IPS-20b (cell line): ENCODE data around the gene STON1.

Source experiments
- H3K27ac ChIP-seq: one replicate; pipeline ENCODE4 v1.5.1; 2013; ENCODE audit warnings: low read length
- H3K27me3 ChIP-seq: 2 replicates; pipeline ENCODE4 v1.6.1; 2013; ENCODE audit warnings: mild to moderate bottlenecking, low read length, inconsistent platforms; ENCODE audit not compliant: insufficient read depth
- H3K36me3 ChIP-seq: 2 replicates; pipeline ENCODE4 v1.6.1; 2013; ENCODE audit warnings: low read depth, mild to moderate bottlenecking, inconsistent platforms, low read length, moderate library complexity; ENCODE audit not compliant: insufficient read depth
- H3K4me1 ChIP-seq: 2 replicates; pipeline ENCODE4 v1.6.1; 2013; ENCODE audit warnings: mild to moderate bottlenecking, control low read depth, inconsistent platforms, low read length, moderate library complexity; ENCODE audit not compliant: insufficient read depth
- H3K4me3 ChIP-seq: 2 replicates; pipeline ENCODE4 v1.5.1; 2013; ENCODE audit warnings: mild to moderate bottlenecking, low read length, inconsistent platforms
- H3K9ac ChIP-seq: 2 replicates; pipeline ENCODE4 v1.6.1; 2013; ENCODE audit warnings: low read depth, mild to moderate bottlenecking, inconsistent platforms, low read length, moderate library complexity
- H3K9me3 ChIP-seq: 2 replicates; pipeline ENCODE4 v1.6.1; 2013; ENCODE audit warnings: mild to moderate bottlenecking, low read depth, low read length, inconsistent platforms; ENCODE audit not compliant: insufficient read depth

STON1 gene

GRCh38 chr2:48529676-48530032 lies 300 bp upstream of the STON1 start:
- Histone ChIP-seq H3K36me3 (no peaks in the 10 kb centered on the region), H3K27ac (no peak overlapping the region), H3K9me3 (no peaks in the 10 kb centered on the region), H3K27me3 (no peaks in the 10 kb centered on the region), H3K4me1 (peaks cover 13% of the 10 kb centered on the region; the same call in 1 of the 2 replicates), H3K9ac (no peak overlapping the region), H3K4me3 (peak overlapping the region; percentile 63)

- H3K36me3 ChIP-seq: no peaks in the 10 kb centered on the region
- peaks cover 13% of the 10 kb centered on the region; the same call in 1 of the 2 replicates for H3K4me1 ChIP-seq
- H3K27me3 ChIP-seq: no peaks in the 10 kb centered on the region
- H3K4me3 ChIP-seq: peak overlapping the region; percentile 63
- H3K9me3 ChIP-seq: no peaks in the 10 kb centered on the region
- peak overlapping the region; percentile 55; the same call in 1 of the 2 replicates for H3K9ac ChIP-seq
- H3K27ac ChIP-seq: no peak overlapping the region
These were observed 1.2 kb downstream of the STON1 start for GRCh38 chr2:48531141-48531648.

- H3K27me3 ChIP-seq: no peaks in the 10 kb centered on the region
- no peak overlapping the region for H3K9ac ChIP-seq
- H3K9me3 ChIP-seq: no peaks in the 10 kb centered on the region
- H3K36me3 ChIP-seq: no peaks in the 10 kb centered on the region
- no peak overlapping the region for H3K4me3 ChIP-seq
- peaks cover 13% of the 10 kb centered on the region; the same call in 1 of the 2 replicates for H3K4me1 ChIP-seq
- no peak overlapping the region for H3K27ac ChIP-seq
These were observed 2.2 kb downstream of the STON1 start for GRCh38 chr2:48532174-48532573.

- Histone ChIP-seq H3K27ac (no peak overlapping the region), H3K9ac (no peak overlapping the region), H3K4me3 (no peak overlapping the region), H3K36me3 (no peaks in the 10 kb centered on the region), H3K27me3 (no peaks in the 10 kb centered on the region), H3K9me3 (no peaks in the 10 kb centered on the region), H3K4me1 (peaks cover 13% of the 10 kb centered on the region; the same call in 1 of the 2 replicates)
These were observed 2.9 kb downstream of the STON1 start for GRCh38 chr2:48532824-48533223.

- Histone ChIP-seq H3K4me3 (no peak overlapping the region), H3K9ac (peak overlapping the region; percentile 17; the same call in 1 of the 2 replicates), H3K27me3 (no peaks in the 10 kb centered on the region), H3K27ac (no peak overlapping the region), H3K36me3 (no peaks in the 10 kb centered on the region), H3K9me3 (no peaks in the 10 kb centered on the region), H3K4me1 (peaks cover 7% of the 10 kb centered on the region; the same call in 1 of the 2 replicates)
These were observed 4.8 kb downstream of the STON1 start for GRCh38 chr2:48534781-48535180.

- no peaks in the 10 kb centered on the region for H3K36me3 ChIP-seq
- no peak overlapping the region for H3K9ac ChIP-seq
- H3K27me3 ChIP-seq: no peaks in the 10 kb centered on the region
- H3K4me3 ChIP-seq: no peak overlapping the region
- no peak overlapping the region for H3K27ac ChIP-seq
- no peaks in the 10 kb centered on the region for H3K9me3 ChIP-seq
- no peaks in the 10 kb centered on the region for H3K4me1 ChIP-seq
These were observed 10.4 kb downstream of the STON1 start for GRCh38 chr2:48540237-48540935.

- no peaks in the 10 kb centered on the region for H3K9me3 ChIP-seq
- H3K9ac ChIP-seq: no peak overlapping the region
- no peaks in the 10 kb centered on the region for H3K27me3 ChIP-seq
- no peak overlapping the region for H3K27ac ChIP-seq
- H3K4me3 ChIP-seq: no peak overlapping the region
- H3K36me3 ChIP-seq: no peaks in the 10 kb centered on the region
- H3K4me1 ChIP-seq: no peaks in the 10 kb centered on the region
These were observed 11.9 kb downstream of the STON1 start for GRCh38 chr2:48541666-48542389.

GRCh38 chr2:48543895-48544294 lies 13.9 kb downstream of the STON1 start:
- Histone ChIP-seq H3K9me3 (no peaks in the 10 kb centered on the region), H3K27ac (no peak overlapping the region), H3K4me3 (no peak overlapping the region), H3K9ac (no peak overlapping the region), H3K4me1 (no peaks in the 10 kb centered on the region), H3K27me3 (no peaks in the 10 kb centered on the region), H3K36me3 (no peaks in the 10 kb centered on the region)

GRCh38 chr2:48545244-48545643 lies 15.3 kb downstream of the STON1 start:
- H3K36me3 ChIP-seq: no peaks in the 10 kb centered on the region
- no peaks in the 10 kb centered on the region for H3K9me3 ChIP-seq
- no peaks in the 10 kb centered on the region for H3K27me3 ChIP-seq
- H3K27ac ChIP-seq: no peak overlapping the region
- H3K4me3 ChIP-seq: no peak overlapping the region
- H3K4me1 ChIP-seq: no peaks in the 10 kb centered on the region
- no peak overlapping the region for H3K9ac ChIP-seq

GRCh38 chr2:48548840-48549239 lies 18.9 kb downstream of the STON1 start:
- Histone ChIP-seq H3K4me1 (no peaks in the 10 kb centered on the region), H3K9ac (no peak overlapping the region), H3K36me3 (no peaks in the 10 kb centered on the region), H3K4me3 (no peak overlapping the region), H3K9me3 (no peaks in the 10 kb centered on the region), H3K27ac (no peak overlapping the region), H3K27me3 (no peaks in the 10 kb centered on the region)

- Histone ChIP-seq H3K27me3 (no peaks in the 10 kb centered on the region), H3K4me1 (no peaks in the 10 kb centered on the region), H3K36me3 (no peaks in the 10 kb centered on the region), H3K4me3 (no peak overlapping the region), H3K9me3 (no peaks in the 10 kb centered on the region), H3K9ac (no peak overlapping the region), H3K27ac (no peak overlapping the region)
These were observed 20.0 kb downstream of the STON1 start for GRCh38 chr2:48549972-48550371.

GRCh38 chr2:48551548-48551947 lies 21.6 kb downstream of the STON1 start:
- Histone ChIP-seq H3K9me3 (no peaks in the 10 kb centered on the region), H3K36me3 (no peaks in the 10 kb centered on the region), H3K4me1 (no peaks in the 10 kb centered on the region), H3K9ac (no peak overlapping the region), H3K27me3 (no peaks in the 10 kb centered on the region), H3K4me3 (no peak overlapping the region), H3K27ac (no peak overlapping the region)
